ENCODE results near the gene MATR3.
A peak's percentile ranks its signal among the peaks of the same experiment; 100 is the strongest.

MATR3 gene, protein sequence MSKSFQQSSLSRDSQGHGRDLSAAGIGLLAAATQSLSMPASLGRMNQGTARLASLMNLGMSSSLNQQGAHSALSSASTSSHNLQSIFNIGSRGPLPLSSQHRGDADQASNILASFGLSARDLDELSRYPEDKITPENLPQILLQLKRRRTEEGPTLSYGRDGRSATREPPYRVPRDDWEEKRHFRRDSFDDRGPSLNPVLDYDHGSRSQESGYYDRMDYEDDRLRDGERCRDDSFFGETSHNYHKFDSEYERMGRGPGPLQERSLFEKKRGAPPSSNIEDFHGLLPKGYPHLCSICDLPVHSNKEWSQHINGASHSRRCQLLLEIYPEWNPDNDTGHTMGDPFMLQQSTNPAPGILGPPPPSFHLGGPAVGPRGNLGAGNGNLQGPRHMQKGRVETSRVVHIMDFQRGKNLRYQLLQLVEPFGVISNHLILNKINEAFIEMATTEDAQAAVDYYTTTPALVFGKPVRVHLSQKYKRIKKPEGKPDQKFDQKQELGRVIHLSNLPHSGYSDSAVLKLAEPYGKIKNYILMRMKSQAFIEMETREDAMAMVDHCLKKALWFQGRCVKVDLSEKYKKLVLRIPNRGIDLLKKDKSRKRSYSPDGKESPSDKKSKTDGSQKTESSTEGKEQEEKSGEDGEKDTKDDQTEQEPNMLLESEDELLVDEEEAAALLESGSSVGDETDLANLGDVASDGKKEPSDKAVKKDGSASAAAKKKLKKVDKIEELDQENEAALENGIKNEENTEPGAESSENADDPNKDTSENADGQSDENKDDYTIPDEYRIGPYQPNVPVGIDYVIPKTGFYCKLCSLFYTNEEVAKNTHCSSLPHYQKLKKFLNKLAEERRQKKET

GRCh38 chr5:139293507-139294373 lies at the start of gene MATR3:
TSS of gene MATR3 (plus strand) at chr5:139293740. CDS start at chr5:139307416, 13,676 bp downstream.
- no peaks in the 10 kb centered on the region for H3K36me3 ChIP-seq (ENCODE audit: control insufficient read depth in 1 of 2, insufficient read depth in 2 of 2, low read length in 2 of 2)
- peak within 1 kb of the TSS; percentile 99 for H3K27ac ChIP-seq (ENCODE audit: low read depth, low read length)
- H3K9ac ChIP-seq (ENCODE audit: low read depth in 1 of 2, low read length in 2 of 2): peak within 1 kb of the TSS; percentile 79 to 93
- H3K4me3 ChIP-seq (ENCODE audit: low read depth in 1 of 2, low read length in 2 of 2): peak within 1 kb of the TSS; percentile 76 to 96
- H3K9me3 ChIP-seq (ENCODE audit: control insufficient read depth in 1 of 2, low read length in 2 of 2): no peaks in the 10 kb centered on the region
- H3K4me1 ChIP-seq (ENCODE audit: control insufficient read depth in 1 of 2, insufficient read depth in 2 of 2, low read length in 2 of 2): peaks cover 32 to 40% of the 10 kb centered on the region in 2 donors
- H3K27me3 ChIP-seq (ENCODE audit: control insufficient read depth in 1 of 2, insufficient read depth in 2 of 2, low read length in 2 of 2): no peaks in the 10 kb centered on the region

DNA sequence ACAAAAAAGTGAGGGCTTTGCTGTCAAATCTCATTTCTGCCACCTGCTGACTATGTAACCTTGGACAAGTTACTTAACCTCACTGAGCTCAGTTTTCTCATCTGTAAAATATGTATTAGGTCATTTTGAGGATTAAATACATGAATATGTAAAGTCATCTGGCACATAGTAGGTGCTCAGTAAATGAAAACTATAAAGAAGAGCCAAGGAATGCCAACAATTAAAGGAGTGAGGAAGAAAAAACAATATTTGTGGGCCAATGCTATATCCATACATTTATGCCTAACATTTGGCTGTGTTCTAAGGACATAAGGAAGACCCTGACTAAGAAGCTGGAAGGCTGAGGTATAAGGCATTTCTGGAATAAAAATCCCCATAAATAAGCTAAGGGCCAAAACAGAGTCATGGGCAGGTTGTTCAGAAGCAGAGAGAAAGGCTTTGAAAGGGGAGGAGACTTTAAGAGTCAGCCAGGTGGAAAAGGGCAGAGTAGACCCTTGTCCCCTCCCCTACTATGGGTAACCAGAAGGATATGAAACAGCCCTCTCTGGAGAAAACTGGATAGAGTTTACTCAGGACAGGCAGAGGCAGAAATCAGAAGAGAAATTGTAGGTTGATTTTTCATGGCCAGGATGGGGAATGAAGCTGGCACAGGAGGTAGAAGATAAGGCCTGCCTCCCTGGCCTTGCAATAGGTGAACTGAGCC lies 47.8 kb upstream of the MATR3 start:
- Histone ChIP-seq H3K9ac (ENCODE audit: low read depth in 1 of 2, low read length in 2 of 2) (no peak overlapping the region), H3K27ac (ENCODE audit: low read depth, low read length) (no peak overlapping the region), H3K36me3 (ENCODE audit: control insufficient read depth in 1 of 2, insufficient read depth in 2 of 2, low read length in 2 of 2) (no peaks in the 10 kb centered on the region), H3K27me3 (ENCODE audit: control insufficient read depth in 1 of 2, insufficient read depth in 2 of 2, low read length in 2 of 2) (no peaks in the 10 kb centered on the region), H3K4me1 (ENCODE audit: control insufficient read depth in 1 of 2, insufficient read depth in 2 of 2, low read length in 2 of 2) (no peaks in the 10 kb centered on the region), H3K4me3 (ENCODE audit: low read depth in 1 of 2, low read length in 2 of 2) (no peak overlapping the region), H3K9me3 (ENCODE audit: control insufficient read depth in 1 of 2, low read length in 2 of 2) (no peaks in the 10 kb centered on the region)

GRCh38 chr5:139246394-139246793 lies 47.1 kb upstream of the MATR3 start:
- no peaks in the 10 kb centered on the region for H3K27me3 ChIP-seq (ENCODE audit: control insufficient read depth in 1 of 2, insufficient read depth in 2 of 2, low read length in 2 of 2)
- H3K9ac ChIP-seq (ENCODE audit: low read depth in 1 of 2, low read length in 2 of 2): no peak overlapping the region
- no peak overlapping the region for H3K27ac ChIP-seq (ENCODE audit: low read depth, low read length)
- H3K9me3 ChIP-seq (ENCODE audit: control insufficient read depth in 1 of 2, low read length in 2 of 2): no peaks in the 10 kb centered on the region
- no peak overlapping the region for H3K4me3 ChIP-seq (ENCODE audit: low read depth in 1 of 2, low read length in 2 of 2)
- no peaks in the 10 kb centered on the region for H3K4me1 ChIP-seq (ENCODE audit: control insufficient read depth in 1 of 2, insufficient read depth in 2 of 2, low read length in 2 of 2)
- no peaks in the 10 kb centered on the region for H3K36me3 ChIP-seq (ENCODE audit: control insufficient read depth in 1 of 2, insufficient read depth in 2 of 2, low read length in 2 of 2)

- H3K27me3 ChIP-seq (ENCODE audit: control insufficient read depth in 1 of 2, insufficient read depth in 2 of 2, low read length in 2 of 2): no peaks in the 10 kb centered on the region
Measured at GRCh38 chr5:139248826-139249453, 44.6 kb upstream of the MATR3 start.

DNA sequence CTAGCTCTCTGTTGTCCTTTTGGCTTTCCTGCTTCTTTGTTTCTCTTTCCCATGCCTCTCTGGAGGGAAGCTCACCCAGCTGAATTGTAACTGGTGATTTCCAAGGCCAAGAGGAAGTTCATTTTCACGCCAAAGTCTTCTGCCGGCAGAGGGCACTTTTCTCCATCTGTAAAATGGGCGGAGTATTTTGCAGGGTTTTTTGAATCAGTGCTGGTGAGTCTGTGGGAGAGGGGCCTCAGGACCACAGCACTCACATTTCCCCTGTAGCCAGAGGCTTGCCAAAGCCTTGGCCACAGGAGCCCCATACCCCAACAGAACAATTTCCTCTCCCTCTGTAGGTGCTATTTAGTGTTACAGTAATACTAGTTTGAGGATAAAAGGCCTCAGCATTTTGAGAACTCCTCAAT lies 42.3 kb upstream of the MATR3 start:
- H3K27ac ChIP-seq (ENCODE audit: low read depth, low read length): no peak overlapping the region
- no peaks in the 10 kb centered on the region for H3K27me3 ChIP-seq (ENCODE audit: control insufficient read depth in 1 of 2, insufficient read depth in 2 of 2, low read length in 2 of 2)
- H3K4me3 ChIP-seq (ENCODE audit: low read depth in 1 of 2, low read length in 2 of 2): no peak overlapping the region
- H3K4me1 ChIP-seq (ENCODE audit: control insufficient read depth in 1 of 2, insufficient read depth in 2 of 2, low read length in 2 of 2): no peaks in the 10 kb centered on the region
- no peaks in the 10 kb centered on the region for H3K9me3 ChIP-seq (ENCODE audit: control insufficient read depth in 1 of 2, low read length in 2 of 2)
- no peaks in the 10 kb centered on the region for H3K36me3 ChIP-seq (ENCODE audit: control insufficient read depth in 1 of 2, insufficient read depth in 2 of 2, low read length in 2 of 2)
- H3K9ac ChIP-seq (ENCODE audit: low read depth in 1 of 2, low read length in 2 of 2): no peak overlapping the region

More at GRCh38 chr5:139248826-139249453, 44.6 kb upstream of the MATR3 start:
- Histone ChIP-seq H3K36me3 (ENCODE audit: control insufficient read depth in 1 of 2, insufficient read depth in 2 of 2, low read length in 2 of 2) (no peaks in the 10 kb centered on the region), H3K4me1 (ENCODE audit: control insufficient read depth in 1 of 2, insufficient read depth in 2 of 2, low read length in 2 of 2) (no peaks in the 10 kb centered on the region), H3K4me3 (ENCODE audit: low read depth in 1 of 2, low read length in 2 of 2) (no peak overlapping the region), H3K9ac (ENCODE audit: low read depth in 1 of 2, low read length in 2 of 2) (no peak overlapping the region), H3K9me3 (ENCODE audit: control insufficient read depth in 1 of 2, low read length in 2 of 2) (no peaks in the 10 kb centered on the region), H3K27ac (ENCODE audit: low read depth, low read length) (no peak overlapping the region)

- no peaks in the 10 kb centered on the region for H3K27me3 ChIP-seq (ENCODE audit: control insufficient read depth in 1 of 2, insufficient read depth in 2 of 2, low read length in 2 of 2)
- no peaks in the 10 kb centered on the region for H3K9me3 ChIP-seq (ENCODE audit: control insufficient read depth in 1 of 2, low read length in 2 of 2)
- H3K36me3 ChIP-seq (ENCODE audit: control insufficient read depth in 1 of 2, insufficient read depth in 2 of 2, low read length in 2 of 2): no peaks in the 10 kb centered on the region
- H3K4me3 ChIP-seq (ENCODE audit: low read depth in 1 of 2, low read length in 2 of 2): no peak overlapping the region
- no peaks in the 10 kb centered on the region for H3K4me1 ChIP-seq (ENCODE audit: control insufficient read depth in 1 of 2, insufficient read depth in 2 of 2, low read length in 2 of 2)
- no peak overlapping the region for H3K9ac ChIP-seq (ENCODE audit: low read depth in 1 of 2, low read length in 2 of 2)
- H3K27ac ChIP-seq (ENCODE audit: low read depth, low read length): no peak overlapping the region
Measured at GRCh38 chr5:139251695-139252288, 41.7 kb upstream of the MATR3 start.

DNA sequence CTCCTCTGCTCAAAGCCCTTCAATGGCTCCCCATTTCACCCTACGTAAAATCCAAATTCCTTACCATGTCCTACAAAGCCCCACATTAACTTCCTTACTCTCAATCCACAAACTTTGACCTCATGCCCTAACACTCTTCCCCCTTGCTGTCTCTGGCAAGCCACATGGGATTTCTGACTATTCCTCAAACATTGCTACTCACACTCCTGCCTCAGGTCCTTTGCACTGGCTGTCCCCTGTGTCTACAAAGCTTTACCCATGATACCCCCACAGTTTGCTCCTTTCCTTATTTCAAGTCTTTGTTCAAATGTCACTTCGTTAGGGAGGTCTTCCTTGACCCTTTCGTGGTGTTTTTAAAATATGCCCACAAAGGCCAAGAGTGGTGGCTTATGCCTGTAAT lies 40.4 kb upstream of the MATR3 start:
- H3K9me3 ChIP-seq (ENCODE audit: control insufficient read depth in 1 of 2, low read length in 2 of 2): no peaks in the 10 kb centered on the region
- H3K27me3 ChIP-seq (ENCODE audit: control insufficient read depth in 1 of 2, insufficient read depth in 2 of 2, low read length in 2 of 2): no peaks in the 10 kb centered on the region
- H3K9ac ChIP-seq (ENCODE audit: low read depth in 1 of 2, low read length in 2 of 2): no peak overlapping the region
- H3K4me3 ChIP-seq (ENCODE audit: low read depth in 1 of 2, low read length in 2 of 2): no peak overlapping the region
- no peaks in the 10 kb centered on the region for H3K36me3 ChIP-seq (ENCODE audit: control insufficient read depth in 1 of 2, insufficient read depth in 2 of 2, low read length in 2 of 2)
- no peak overlapping the region for H3K27ac ChIP-seq (ENCODE audit: low read depth, low read length)
- H3K4me1 ChIP-seq (ENCODE audit: control insufficient read depth in 1 of 2, insufficient read depth in 2 of 2, low read length in 2 of 2): no peaks in the 10 kb centered on the region

- Histone ChIP-seq H3K36me3 (ENCODE audit: control insufficient read depth in 1 of 2, insufficient read depth in 2 of 2, low read length in 2 of 2) (no peaks in the 10 kb centered on the region), H3K27ac (ENCODE audit: low read depth, low read length) (no peak overlapping the region), H3K27me3 (ENCODE audit: control insufficient read depth in 1 of 2, insufficient read depth in 2 of 2, low read length in 2 of 2) (no peaks in the 10 kb centered on the region), H3K4me3 (ENCODE audit: low read depth in 1 of 2, low read length in 2 of 2) (no peak overlapping the region), H3K4me1 (ENCODE audit: control insufficient read depth in 1 of 2, insufficient read depth in 2 of 2, low read length in 2 of 2) (no peaks in the 10 kb centered on the region), H3K9ac (ENCODE audit: low read depth in 1 of 2, low read length in 2 of 2) (no peak overlapping the region), H3K9me3 (ENCODE audit: control insufficient read depth in 1 of 2, low read length in 2 of 2) (no peaks in the 10 kb centered on the region)
Measured at GRCh38 chr5:139256820-139257219, 36.7 kb upstream of the MATR3 start.
